Endothelial cell of umbilical vein (primary cell): ENCODE results near the gene PPFIA2. TPM values are rescaled to one million over a fixed set of nuclear protein-coding genes. Genes with fewer than 3 reads are reported as not detected.
"Not testable (repeated sequence)": the region's sequence is repeated elsewhere in the genome, so short reads cannot be mapped to it uniquely, and the experiment has no call there.

Experiments
- BruUV-seq: library from RNA; stranded (reverse); fragments of 400-500 nt; replicated peaks from 2 replicates; lab custom pipeline; 2021; lab: Mats Ljungman, UMichigan
- CTCF ChIA-PET: fragments of 300-600, 350-600 bp; sonication (Branson Sonifier 250); formaldehyde crosslinking; loops from one replicate; lab custom pipeline; 2021; ENCODE audit warnings: antibody characterized with exemption, inconsistent platforms; lab: Charles Lee
- POLR2A ChIA-PET: fragments of 300-600, 350-600 bp; sonication (Branson Sonifier 250); formaldehyde crosslinking; loops from one replicate; lab custom pipeline; 2021; ENCODE audit warnings: antibody characterized with exemption, inconsistent platforms; lab: Charles Lee
- DNase-seq: peaks from one replicate; pipeline ENCODE4 v3.0.0-alpha.2; 2011; ENCODE audit warnings: low read depth, low spot score
- FAIRE-seq: peaks from 2 replicates; lab custom pipeline; 2011; peaks lifted over from hg19 to GRCh38; lab: Jason Lieb, UNC
- H2AFZ ChIP-seq: 2 replicates; pipeline ENCODE4 v1.6.0; 2012; ENCODE audit warnings: low read depth, low read length, control low read depth, inconsistent platforms
- H3K27ac ChIP-seq: 2 replicates; pipeline ENCODE4 v1.5.1; 2011; ENCODE audit warnings: low read depth, mild to moderate bottlenecking, control low read depth, low read length, moderate library complexity; ENCODE audit not compliant: insufficient read depth
- H3K27me3 ChIP-seq, 2 experiments: 2 replicates each; pipeline versions ENCODE4 v1.6.0 to v1.6.1; 2011; ENCODE audit warnings: low read length in 2 of 2, mixed read lengths in 1 of 2; ENCODE audit not compliant: control insufficient read depth in 2 of 2, insufficient read depth in 2 of 2
- H3K36me3 ChIP-seq, 2 experiments: 2 replicates in 1 of 2; 3 replicates in 1 of 2; pipeline ENCODE4 v1.5.1; 2011; ENCODE audit warnings: low read length in 2 of 2, mild to moderate bottlenecking in 1 of 2, moderate library complexity in 1 of 2; ENCODE audit not compliant: control insufficient read depth in 2 of 2, insufficient read depth in 2 of 2; ENCODE audit errors: extremely low read depth in 1 of 2
- H3K4me1 ChIP-seq: 3 replicates; pipeline ENCODE4 v1.5.1; 2011; ENCODE audit warnings: mild to moderate bottlenecking, low read length; ENCODE audit not compliant: control insufficient read depth, insufficient read depth; ENCODE audit errors: extremely low read depth
- H3K4me2 ChIP-seq: 2 replicates; pipeline ENCODE4 v1.6.1; 2011; ENCODE audit warnings: low read length, control low read depth, mixed read lengths; ENCODE audit not compliant: insufficient read depth
- H3K4me3 ChIP-seq, 3 experiments: fragments of 200-600 bp in 1 of 3; sonication (generic), shearing (Covaris generic) in 1 of 3; replicated peaks in 1 of 3; 2 replicates each; pipeline ENCODE4 v1.5.1; 2011 to 2016; ENCODE audit warnings: control low read depth in 3 of 3, low read length in 3 of 3, mild to moderate bottlenecking in 2 of 3, inconsistent platforms in 1 of 3, low read depth in 1 of 3, moderate library complexity in 1 of 3; ENCODE audit not compliant: insufficient read depth in 1 of 3
- H3K79me2 ChIP-seq: 2 replicates; pipeline ENCODE4 v1.6.0; 2012; ENCODE audit warnings: low read length, inconsistent platforms; ENCODE audit not compliant: control insufficient read depth, insufficient read depth
- H3K9ac ChIP-seq: replicated peaks from 2 replicates; pipeline ENCODE3; 2011; ENCODE audit warnings: low read length, control low read depth; ENCODE audit not compliant: insufficient read depth; ENCODE audit errors: extremely low read depth
- H3K9me1 ChIP-seq: replicated peaks from 3 replicates; pipeline ENCODE4 v1.6.0; 2011; ENCODE audit warnings: mild to moderate bottlenecking, low read length; ENCODE audit not compliant: control insufficient read depth, insufficient read depth; ENCODE audit errors: extremely low read depth
- H3K9me3 ChIP-seq: replicated peaks from 2 replicates; pipeline ENCODE4 v1.5.1; 2012; ENCODE audit warnings: low read length, inconsistent platforms; ENCODE audit not compliant: control insufficient read depth, insufficient read depth
- H4K20me1 ChIP-seq: replicated peaks from 2 replicates; pipeline ENCODE3; 2011; ENCODE audit warnings: mild to moderate bottlenecking, low read length; ENCODE audit not compliant: control insufficient read depth, insufficient read depth; ENCODE audit errors: extremely low read depth
- EZH2 ChIP-seq: IDR thresholded peaks from 2 replicates; pipeline ENCODE4 v1.6.1; 2012; ENCODE audit warnings: borderline replicate concordance, low read depth, mild to moderate bottlenecking, moderate library complexity, low read length, inconsistent platforms; ENCODE audit not compliant: severe bottlenecking
- FOS ChIP-seq: IDR thresholded peaks from 2 replicates; pipeline ENCODE4 v1.6.1; 2011; ENCODE audit warnings: mild to moderate bottlenecking, low read length, moderate library complexity, borderline replicate concordance; ENCODE audit not compliant: insufficient read depth
- GATA2 ChIP-seq: IDR thresholded peaks from 2 replicates; pipeline ENCODE4 v1.7.0; 2011; ENCODE audit warnings: low read depth, mild to moderate bottlenecking, moderate library complexity, mixed read lengths, low read length; ENCODE audit not compliant: insufficient read length, insufficient read depth
- JUN ChIP-seq: IDR thresholded peaks from 2 replicates; pipeline ENCODE4 v1.6.1; 2011; ENCODE audit warnings: borderline replicate concordance, low read depth; ENCODE audit not compliant: insufficient read length, insufficient read depth
- POLR2AphosphoS5 ChIP-seq: IDR thresholded peaks from 2 replicates; pipeline ENCODE4 v1.6.1; 2012; ENCODE audit warnings: low read depth, mild to moderate bottlenecking, control low read depth, low read length, moderate library complexity; ENCODE audit not compliant: insufficient read depth
- dilution Hi-C: fragments of 300-500 bp; cut with MboI; formaldehyde crosslinking; loops from one replicate; pipeline ENCODE4 v1.15.0; 2019; ENCODE audit warnings: low sequenced_read_pairs; ENCODE audit not compliant: extremely low pct_ligation_motif_present
- intact Hi-C: fragments of 100-400 bp; cut with micrococcal nuclease; formaldehyde crosslinking; loops from one replicate; pipeline ENCODE4 v1.10.0; 2022
- polyA plus RNA-seq, 4 experiments: library from polyadenylated mRNA; depleted of rRNA in 3 of 4; stranded (reverse) in 3 of 4; unstranded in 1 of 4; fragments of >200 nt; gene quantifications; 2 replicates each; pipeline versions ENCODE4 v1.2.1 to v1.2.3, GENCODE V29; 2011 to 2012; ENCODE audit warnings: missing spikeins in 1 of 4
- total RNA-seq: library from RNA; stranded (reverse); gene quantifications from 2 replicates; pipeline ENCODE4 v1.2.3, GENCODE V29; 2021

The PPFIA2 gene
- total and polyA plus RNA-seq, 2 donors (not counting 3 experiments of a cell fraction or from before 2014, with no cell fraction given), result not detected

GRCh38 chr12:81209772-81210225, 549.4 kb downstream of the PPFIA2 start:
- H2AFZ ChIP-seq, H4K20me1 ChIP-seq, dilution Hi-C loops, H3K4me3 ChIP-seq, H3K27me3 ChIP-seq, H3K9me1 ChIP-seq, H3K4me2 ChIP-seq, H3K36me3 ChIP-seq, POLR2A ChIA-PET, FAIRE-seq, H3K9me3 ChIP-seq, H3K27ac ChIP-seq, BruUV-seq, H3K9ac ChIP-seq, H3K79me2 ChIP-seq: not testable (repeated sequence)
- intact Hi-C loops, result loop anchor here (5.0 kb wide), 1 partner anchor 132 kb away; the partner anchor contains the start of gene ACSS3
- CTCF ChIA-PET, result interaction anchor here (1.6 kb wide), 1 partner anchor 48 kb away, joined by 8 read pairs; no protein-coding TSS in a partner anchor
- peaks cover 23% of the 10 kb centered on the region for H3K4me1 ChIP-seq
- DNase-seq, result peak; percentile 68
- TF ChIP-seq POLR2AphosphoS5 (peak; percentile 64), GATA2 (peak; percentile 85), FOS (peak; percentile 66), JUN (peak; percentile 54)

- no peak overlapping the region for H2AFZ ChIP-seq
- no peaks in the 10 kb centered on the region for H3K36me3 ChIP-seq
- no peak overlapping the region for H3K4me3 ChIP-seq
- H3K9me3 ChIP-seq, result no peaks in the 10 kb centered on the region
- TF ChIP-seq GATA2 (peak; percentile 21), EZH2 (no peak)
- no peak overlapping the region for H3K9ac ChIP-seq
- dilution Hi-C loops, result no loop called here
- no peak for FAIRE-seq
- no peak overlapping the region for H3K27ac ChIP-seq
- no peaks in the 10 kb centered on the region for H3K9me1 ChIP-seq
- intact Hi-C loops, result no loop called here
- DNase-seq, result peak; percentile 11
- peak overlapping the region; percentile 27 for H3K4me2 ChIP-seq
- no peaks in the 10 kb centered on the region for H3K79me2 ChIP-seq
- ChIA-PET POLR2A (no interaction called here), CTCF (interaction anchor here (1.6 to 1.8 kb wide), 2 partner anchors 22 to 49 kb away, joined by 4 to 8 read pairs; no protein-coding TSS in a partner anchor)
- H4K20me1 ChIP-seq, result no peaks in the 10 kb centered on the region
- peaks cover 23% of the 10 kb centered on the region for H3K4me1 ChIP-seq
- BruUV-seq, result no TSS peak
- H3K27me3 ChIP-seq, result no peaks in the 10 kb centered on the region
These were observed 550.1 kb downstream of the PPFIA2 start for GRCh38 chr12:81209012-81209411.
